Measurements from ENCODE around the gene GABBR2.
"Not testable (repeated sequence)": the region's sequence is repeated elsewhere in the genome, so short reads cannot be mapped to it uniquely, and the experiment has no call there.

Gene GABBR2

DNA sequence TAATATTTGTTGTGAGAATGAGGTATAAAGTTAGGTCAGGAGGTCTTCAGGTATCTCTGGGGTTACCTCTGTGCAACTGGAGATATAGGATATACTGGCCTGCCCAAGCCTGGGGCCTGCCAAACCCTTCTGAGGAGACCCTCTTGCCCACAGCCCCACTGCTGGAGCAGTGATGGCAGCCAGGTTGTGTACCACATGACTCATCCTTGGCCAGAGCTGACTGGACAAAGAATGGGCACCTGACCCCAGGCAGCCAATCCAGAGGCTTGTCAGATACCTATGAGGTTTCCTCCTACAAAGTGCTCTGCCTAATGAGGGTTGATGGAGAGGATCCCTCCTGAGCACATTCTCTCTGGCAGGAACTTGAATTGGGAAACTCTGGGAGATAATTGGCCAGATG lies 397.2 kb downstream of the GABBR2 start:
- no peak for DNase-seq

DNA sequence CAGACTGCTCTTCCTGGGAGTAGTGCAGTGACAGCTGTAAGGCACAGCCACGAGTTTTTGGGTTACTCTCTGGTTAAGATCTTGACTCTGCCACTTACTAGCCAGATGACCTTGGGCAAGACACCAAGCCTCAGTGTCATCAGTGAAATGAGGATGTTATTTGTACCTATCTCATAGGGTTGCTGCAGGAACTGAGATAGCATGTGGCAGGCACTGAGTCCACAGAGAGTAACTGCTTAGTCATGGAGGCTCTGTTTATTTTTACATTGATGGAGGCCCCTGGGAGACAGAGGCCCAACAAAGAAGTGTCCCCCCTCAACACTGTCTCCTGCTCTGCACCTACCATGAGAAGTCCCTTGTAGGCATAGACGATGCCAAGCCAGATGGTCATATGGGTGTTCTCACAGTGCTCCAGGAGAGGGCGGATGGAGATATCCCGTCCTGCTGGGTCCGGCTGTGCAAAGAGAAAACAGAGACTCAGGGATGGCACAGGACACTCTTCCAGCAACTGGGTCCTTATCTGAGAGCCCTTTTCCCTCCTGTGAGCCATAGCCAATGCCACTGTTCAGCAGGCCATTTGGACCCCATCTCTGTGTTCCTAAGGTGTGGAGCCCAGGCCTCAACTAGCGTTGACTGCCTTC lies 397.9 kb downstream of the GABBR2 start:
- no peak for DNase-seq

- no peak for DNase-seq
These were observed 402.2 kb downstream of the GABBR2 start for GRCh38 chr9:98306384-98307145.

GRCh38 chr9:98304381-98304780 lies 404.4 kb downstream of the GABBR2 start:
- no peak for DNase-seq

- DNase-seq, result no peak
These were observed 405.1 kb downstream of the GABBR2 start for GRCh38 chr9:98303633-98304125.

DNA sequence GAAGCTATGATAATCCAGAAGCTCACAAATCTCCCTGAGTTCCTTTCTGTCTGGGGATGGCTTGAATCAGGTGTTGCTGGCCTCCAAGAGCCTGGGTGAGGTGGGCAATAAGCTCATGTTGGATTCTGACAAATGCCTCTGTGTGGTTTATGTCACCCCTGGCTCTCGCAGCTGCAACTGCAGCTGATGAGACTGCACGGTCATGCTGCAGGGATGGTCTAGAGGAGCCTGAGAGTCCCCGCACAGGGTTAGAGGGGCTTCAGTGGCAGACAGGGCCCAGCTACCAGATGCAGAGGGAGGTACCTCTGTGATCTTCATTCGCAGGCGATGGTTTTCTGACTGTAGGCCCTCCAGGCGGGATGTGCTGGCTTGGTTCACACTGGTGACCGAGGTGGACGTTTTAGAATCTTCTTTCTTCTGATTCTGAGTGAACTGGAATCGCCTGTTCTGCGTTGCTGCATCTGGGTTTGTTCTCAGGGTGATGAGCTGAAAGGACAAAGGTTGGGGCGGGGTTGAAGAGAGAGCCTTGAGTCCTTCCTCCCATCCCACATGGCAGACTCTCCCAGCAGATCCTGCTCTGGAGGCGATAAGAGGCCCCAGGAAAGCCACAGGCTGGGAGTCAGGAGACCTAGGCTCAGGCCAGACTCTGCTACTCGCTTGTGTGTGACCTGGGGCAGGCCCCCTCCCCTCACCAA lies 405.6 kb downstream of the GABBR2 start:
- no peak for DNase-seq

GRCh38 chr9:98302150-98302549 lies 406.6 kb downstream of the GABBR2 start:
- DNase-seq, result no peak

DNA sequence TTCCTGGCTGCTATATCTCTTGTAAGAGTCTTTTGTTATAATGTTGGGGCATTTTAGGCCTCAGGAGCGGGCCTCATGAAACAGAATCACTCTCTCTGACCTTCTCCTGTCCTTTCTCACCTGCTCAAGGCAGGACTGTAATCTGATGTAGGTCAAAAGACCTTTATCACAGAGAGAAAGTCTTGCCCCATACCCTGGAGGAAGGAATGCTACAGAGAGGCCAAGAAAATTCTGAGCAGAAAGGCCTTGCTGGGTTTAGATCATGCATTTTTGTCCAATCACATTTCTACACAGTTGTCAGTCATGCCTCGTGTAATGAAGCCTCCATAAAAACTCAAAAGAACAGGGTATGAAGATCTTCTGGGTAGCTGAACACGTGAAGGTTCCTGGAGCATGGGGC lies 408.1 kb downstream of the GABBR2 start:
- no peak for DNase-seq

DNA sequence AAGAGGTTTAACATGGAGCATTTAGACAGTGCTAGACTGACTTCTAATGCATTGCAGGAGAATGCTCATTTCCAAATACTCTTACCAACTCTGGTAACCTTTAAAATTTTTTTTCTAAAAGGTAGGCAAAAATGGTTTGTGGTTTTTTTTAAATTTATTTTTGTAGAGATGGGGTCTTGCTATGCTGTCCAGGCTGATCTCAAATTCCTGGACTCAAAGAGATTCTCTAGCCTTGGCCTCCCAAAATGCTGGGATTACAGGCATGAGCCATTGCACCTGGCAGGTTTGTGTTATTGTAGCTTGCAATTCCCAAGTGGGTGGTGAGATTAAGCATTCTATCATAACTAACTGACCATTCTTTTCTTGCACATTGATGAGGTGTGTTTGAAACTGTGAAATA lies 410.3 kb downstream of the GABBR2 start:
- no peak for DNase-seq

- no peak for DNase-seq
These were observed 412.9 kb downstream of the GABBR2 start for GRCh38 chr9:98295824-98296223.

- no peak for DNase-seq
These were observed 416.9 kb downstream of the GABBR2 start for GRCh38 chr9:98291820-98292219.

DNA sequence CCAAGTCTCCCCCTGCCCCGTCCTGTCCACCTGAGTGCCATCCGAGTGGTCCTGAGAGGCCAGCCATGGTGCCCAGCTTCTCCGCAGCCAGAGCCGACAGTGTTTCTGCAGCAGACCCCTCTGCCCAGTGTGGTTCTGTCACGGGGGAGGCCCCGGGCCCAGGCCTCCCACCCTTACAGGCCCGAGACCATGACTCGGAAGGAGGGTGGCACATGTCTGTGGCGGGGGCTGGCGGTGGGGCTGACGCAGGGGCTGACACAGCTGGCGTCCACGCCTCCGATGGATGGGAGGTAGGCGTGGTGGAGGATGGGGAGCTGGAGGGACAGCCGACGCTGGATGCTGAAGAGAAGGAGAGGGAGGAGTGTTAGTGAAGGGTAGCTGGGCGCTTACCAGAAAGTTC lies 418.3 kb downstream of the GABBR2 start:
- no peak for DNase-seq

DNA sequence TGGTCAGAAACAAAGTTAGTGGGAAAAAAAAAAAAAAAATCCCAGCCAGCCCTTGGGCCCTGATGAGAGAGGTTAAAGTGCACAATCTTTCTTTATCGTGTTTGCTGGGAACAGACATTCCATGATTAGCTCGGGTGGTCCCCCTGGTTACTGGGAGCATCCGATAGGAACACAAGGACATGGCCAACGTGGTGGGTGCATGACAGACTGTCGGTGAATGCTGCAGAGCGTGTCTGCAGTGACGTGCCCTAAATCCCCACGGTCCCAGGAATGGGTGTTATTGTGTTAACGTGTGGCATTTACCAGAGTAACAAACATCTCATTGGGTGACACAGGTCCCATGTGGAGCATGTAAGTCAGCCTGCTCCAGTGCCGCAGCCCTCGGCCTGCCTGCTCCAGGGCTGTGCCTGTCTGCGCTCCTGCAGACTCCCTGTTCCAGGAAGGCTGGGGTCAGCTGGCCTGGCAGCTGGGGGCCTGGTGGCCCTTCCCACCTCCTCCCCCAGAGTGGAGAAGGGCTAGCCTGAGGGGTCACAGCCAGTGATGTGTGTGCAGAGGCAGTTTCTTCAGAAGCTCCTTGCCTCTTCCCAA lies 419.0 kb downstream of the GABBR2 start:
- no peak for DNase-seq

GRCh38 chr9:98288881-98289280 lies 419.9 kb downstream of the GABBR2 start:
- DNase-seq, result no peak

DNA sequence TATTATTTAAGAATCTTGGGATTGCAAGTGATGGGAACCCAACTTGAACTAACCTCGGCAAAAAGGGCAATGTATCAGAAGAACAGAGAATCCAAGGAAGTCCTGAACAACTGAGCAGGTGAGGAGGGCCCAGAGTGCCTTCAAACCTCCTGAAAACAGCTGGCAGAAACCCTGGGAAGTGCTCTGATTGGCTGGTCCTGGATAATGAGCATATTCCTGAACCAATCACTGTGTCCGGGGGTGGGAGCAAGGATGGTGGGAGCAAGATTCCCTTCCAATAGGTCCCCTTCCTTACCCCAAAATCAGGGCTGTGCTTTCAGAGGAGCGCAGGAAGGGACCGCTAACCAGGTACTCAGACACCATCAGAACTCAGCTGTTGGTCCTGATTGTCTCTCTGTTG lies 421.4 kb downstream of the GABBR2 start:
- DNase-seq, result no peak

DNA sequence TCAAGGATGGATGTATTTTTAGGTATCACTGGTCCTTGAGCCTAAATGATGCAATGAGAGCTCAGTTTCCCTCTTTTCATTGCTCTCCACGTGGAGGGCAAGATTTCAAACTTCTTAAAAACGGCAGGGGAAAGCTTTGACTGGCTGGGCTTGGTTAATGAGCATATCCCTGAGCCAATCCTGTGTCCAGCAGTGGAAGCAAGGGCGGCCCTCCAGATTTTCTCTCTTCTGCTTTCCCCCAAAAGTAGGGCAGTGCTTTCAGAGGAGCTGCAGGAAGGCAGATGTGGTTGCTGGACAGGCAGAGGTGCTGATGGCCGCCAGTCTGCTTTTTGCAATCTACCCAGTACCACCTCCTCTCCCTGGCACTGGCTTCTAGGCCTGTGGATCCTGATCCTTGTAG lies 423.3 kb downstream of the GABBR2 start:
- no peak for DNase-seq

DNA sequence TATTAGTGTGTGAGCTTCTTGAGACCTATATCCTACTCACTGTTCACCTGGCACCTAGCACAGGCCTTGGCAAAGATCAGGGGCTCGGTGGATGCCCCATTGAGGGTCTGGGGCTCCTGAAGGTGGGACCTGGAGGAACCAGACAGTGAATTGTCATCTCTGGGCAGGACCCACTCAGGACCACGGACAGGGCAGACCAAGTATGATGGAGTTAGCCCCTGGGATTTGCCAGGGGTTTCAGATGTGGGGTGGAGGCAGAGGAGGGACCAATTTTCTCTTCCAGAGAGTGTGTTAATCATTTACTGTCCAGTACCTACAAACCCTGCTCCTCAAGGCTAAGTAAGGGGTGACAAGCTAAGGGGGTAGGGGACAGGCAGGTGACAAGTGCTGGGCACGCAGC lies 424.0 kb downstream of the GABBR2 start:
- DNase-seq, result no peak

- not testable (repeated sequence) for DNase-seq
These were observed 425.6 kb downstream of the GABBR2 start for GRCh38 chr9:98283143-98283542.

DNA sequence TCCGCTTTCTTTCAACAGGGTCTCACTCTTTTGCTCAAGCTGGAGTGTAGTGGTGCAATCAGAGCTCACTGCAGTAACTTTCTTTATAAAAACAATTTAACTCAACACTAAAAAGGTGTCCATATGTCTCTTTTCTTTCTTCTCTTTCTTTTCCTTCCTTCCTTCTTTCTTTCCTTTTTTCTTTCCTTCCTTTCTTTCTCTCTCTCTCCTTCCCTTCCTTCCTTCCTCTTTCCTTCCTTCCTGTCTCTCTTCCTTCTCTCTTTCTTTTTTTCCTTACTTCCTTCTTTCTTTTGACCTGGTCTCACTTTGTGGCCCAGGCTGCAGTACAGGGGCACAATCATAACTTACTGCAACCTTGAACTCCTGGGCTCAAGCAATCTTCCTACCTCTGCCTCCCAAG lies 427.5 kb downstream of the GABBR2 start:
- no peak for DNase-seq

- no peak for DNase-seq
These were observed 428.2 kb downstream of the GABBR2 start for GRCh38 chr9:98280574-98280973.

DNA sequence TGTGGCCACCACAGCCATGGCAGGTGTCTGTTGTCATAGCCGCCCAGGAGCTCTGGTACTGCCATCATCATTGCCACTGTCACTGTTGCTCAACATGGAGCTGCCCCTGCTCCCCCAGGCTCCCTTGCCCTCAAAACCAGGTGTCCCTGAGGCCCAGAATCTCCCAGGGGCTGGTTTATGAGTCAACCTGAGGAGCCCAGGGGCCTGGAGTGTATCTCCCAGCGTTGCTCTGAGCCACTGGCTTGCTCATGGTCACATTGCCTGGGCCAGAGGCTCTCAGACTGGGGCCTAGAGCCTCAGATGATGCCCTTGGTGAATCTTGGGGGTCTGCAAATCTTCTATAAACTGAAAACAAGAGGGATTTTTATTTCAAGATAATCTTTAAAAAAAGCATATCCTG lies 428.6 kb downstream of the GABBR2 start:
- DNase-seq, result no peak

GRCh38 chr9:98276907-98277469 lies 431.7 kb downstream of the GABBR2 start:
- no peak for DNase-seq

DNA sequence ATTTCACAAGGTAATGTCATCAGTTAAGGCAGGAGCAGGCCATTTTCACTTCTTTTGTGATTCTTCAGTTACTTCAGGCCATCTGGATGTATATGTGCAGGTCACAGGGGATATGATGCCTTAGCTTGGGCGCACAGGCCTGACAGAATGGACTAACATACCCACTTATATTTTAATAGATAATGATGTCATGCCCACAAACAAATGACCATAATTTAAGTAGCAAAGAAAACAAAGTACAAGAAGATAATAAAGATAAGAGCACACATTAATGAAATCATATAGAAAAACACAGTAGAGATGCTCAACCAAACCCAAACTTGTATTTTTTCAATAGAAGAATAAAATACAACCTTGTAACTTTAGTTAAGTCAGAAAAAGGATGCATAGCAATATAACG lies 433.6 kb downstream of the GABBR2 start:
- no peak for DNase-seq

Data from CD4-positive, alpha-beta T cell treated with Interleukin-12 subunit alpha and Interleukin-12 subunit beta, for 1 hour (primary cell).